ENCODE results near the gene LENEP.

LENEP gene

DNA sequence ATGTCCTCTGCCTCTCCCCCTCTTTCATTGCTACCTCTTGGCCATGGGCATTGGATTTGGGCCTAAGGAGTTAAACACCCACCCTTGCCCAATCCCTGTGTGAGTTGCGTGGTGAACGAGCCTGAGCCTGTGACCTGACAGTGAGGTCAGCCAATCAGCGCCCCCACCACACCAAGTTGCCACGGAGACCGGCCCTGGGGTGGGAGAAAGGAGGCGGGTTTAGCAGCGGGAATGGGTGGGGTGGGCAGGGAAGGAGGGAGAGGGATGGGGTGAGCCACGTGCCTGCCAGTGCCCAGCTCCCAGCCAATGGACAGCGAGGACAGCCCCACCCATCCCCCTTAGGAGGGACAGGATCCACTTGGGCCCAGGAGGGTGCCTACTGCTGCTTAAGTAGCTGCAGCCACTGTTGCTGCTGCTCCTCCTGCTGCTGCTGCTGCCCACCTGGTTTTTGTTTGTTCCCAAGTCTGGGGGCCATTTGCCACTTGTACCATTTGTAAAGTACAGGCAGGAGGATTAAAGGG is 18.7 kb downstream of the LENEP start:
- TF ChIP-seq POU2F2 (IDR thresholded peaks at IDR 0.05; ENCODE audit: low read depth, low read length) = no peak
- no peak for FAIRE-seq
- DNase-seq (ENCODE audit: insufficient read length, low spot score) = no peak

DNA sequence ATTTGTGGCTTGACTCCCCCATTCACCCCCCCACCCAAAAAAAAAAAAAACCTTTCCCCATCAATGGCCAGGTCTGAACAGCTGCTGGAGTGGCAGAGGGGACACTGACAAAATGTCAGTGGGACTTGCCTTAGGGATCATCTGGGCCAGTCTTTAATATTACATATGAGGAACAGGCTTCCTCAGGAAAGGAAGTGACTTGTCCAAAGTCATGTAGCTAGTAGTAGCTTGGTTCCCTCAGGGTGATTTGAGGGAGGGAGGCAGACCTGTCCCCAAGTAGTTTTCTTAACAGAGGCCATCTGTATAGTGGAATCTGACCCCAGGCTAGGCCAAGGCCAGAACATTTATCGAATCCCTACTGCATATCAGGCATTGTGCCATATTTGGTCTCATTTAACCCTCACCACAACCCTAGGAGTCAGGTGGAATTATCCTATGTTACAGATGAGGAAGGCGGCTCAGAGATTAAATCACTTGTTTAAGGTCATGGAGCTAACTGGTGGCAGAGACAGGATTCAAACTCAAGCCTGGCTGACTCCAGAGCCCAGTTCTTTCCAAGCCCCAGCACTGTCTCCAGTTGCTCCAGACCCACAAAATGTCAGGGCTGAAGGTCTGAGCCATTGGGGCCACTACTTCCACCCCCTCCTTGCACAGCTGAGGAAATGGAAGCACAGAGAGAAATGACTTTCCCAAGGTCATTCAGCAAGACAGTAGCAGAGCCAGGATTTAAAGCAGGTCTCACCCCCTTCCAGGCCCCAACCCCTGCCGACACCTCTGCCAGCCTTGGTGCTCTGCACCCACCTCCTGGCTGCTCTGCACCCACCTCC is 19.6 kb downstream of the LENEP start:
- TF ChIP-seq PAX5 (IDR thresholded peaks at IDR 0.05; ENCODE audit: insufficient read depth, low read length, severe bottlenecking) (no peak), POLR2AphosphoS5 (IDR thresholded peaks at IDR 0.05; ENCODE audit: low read depth, low read length) (no peak), POLR2A (IDR thresholded peaks at IDR 0.05; ENCODE audit: low read depth, low read length) (no peak), SPI1 (IDR thresholded peaks at IDR 0.05; ENCODE audit: low read depth, low read length) (no peak), TAF1 (IDR thresholded peaks at IDR 0.05; ENCODE audit: low read depth, low read length) (no peak), POU2F2 (IDR thresholded peaks at IDR 0.05; ENCODE audit: low read depth, low read length) (no peak)
- FAIRE-seq (no peak), DNase-seq (ENCODE audit: insufficient read length, low spot score) (no peak)

DNA sequence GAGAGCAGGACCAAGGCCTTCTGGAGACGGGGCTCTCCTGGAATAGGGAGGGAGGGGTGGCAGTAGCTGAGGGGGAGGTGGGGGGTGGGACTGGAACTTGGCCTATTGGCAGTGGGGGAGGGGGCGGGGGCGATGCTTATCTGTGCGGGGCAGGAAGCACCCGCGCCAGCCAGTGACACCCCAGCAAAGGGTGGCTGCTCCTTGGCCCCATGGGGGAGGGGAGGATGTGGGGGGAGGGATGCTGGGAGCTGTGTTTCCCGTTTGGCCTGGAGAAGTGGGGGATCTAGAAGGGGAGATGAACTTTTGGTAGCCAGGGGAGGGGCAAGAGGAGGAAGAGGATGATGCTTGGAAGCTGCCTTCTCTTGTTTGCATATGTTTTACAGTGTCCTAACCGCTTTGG is 20.2 kb downstream of the LENEP start:
- TF ChIP-seq POLR2A (IDR thresholded peaks at IDR 0.05; ENCODE audit: low read depth, low read length) = no peak
- no peak for TF ChIP-seq POLR2AphosphoS5 (IDR thresholded peaks at IDR 0.05; ENCODE audit: low read depth, low read length)
- TF ChIP-seq TAF1 (IDR thresholded peaks at IDR 0.05; ENCODE audit: low read depth, low read length) = no peak
- no peak for TF ChIP-seq SPI1 (IDR thresholded peaks at IDR 0.05; ENCODE audit: low read depth, low read length)
- no peak for TF ChIP-seq PAX5 (IDR thresholded peaks at IDR 0.05; ENCODE audit: insufficient read depth, low read length, severe bottlenecking)
- TF ChIP-seq POU2F2 (IDR thresholded peaks at IDR 0.05; ENCODE audit: low read depth, low read length) = no peak
- DNase-seq (ENCODE audit: insufficient read length, low spot score) (no peak), FAIRE-seq (peak; percentile 16)

DNA sequence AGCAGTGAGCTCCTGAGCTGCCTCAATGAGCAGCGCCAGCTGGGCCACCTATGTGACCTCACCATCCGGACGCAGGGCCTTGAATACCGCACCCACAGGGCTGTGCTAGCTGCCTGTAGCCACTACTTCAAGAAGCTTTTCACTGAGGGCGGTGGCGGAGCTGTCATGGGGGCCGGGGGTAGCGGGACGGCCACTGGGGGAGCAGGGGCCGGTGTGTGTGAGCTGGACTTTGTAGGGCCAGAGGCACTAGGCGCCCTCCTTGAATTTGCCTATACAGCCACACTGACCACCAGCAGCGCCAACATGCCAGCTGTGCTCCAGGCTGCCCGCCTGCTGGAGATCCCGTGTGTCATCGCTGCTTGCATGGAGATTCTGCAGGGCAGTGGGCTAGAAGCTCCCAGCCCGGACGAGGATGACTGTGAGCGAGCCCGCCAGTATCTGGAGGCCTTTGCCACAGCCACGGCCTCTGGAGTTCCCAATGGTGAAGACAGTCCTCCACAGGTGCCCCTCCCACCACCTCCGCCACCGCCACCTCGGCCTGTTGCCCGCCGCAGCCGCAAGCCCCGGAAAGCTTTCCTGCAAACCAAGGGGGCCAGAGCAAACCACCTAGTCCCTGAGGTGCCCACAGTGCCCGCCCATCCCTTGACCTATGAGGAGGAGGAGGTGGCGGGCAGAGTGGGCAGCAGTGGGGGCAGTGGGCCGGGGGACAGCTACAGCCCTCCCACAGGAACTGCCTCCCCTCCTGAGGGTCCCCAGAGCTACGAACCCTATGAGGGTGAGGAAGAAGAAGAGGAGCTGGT is 21.5 kb downstream of the LENEP start:
- FAIRE-seq = no peak
- no peak for TF ChIP-seq TAF1 (IDR thresholded peaks at IDR 0.05; ENCODE audit: low read depth, low read length)
- no peak for TF ChIP-seq SPI1 (IDR thresholded peaks at IDR 0.05; ENCODE audit: low read depth, low read length)
- no peak for TF ChIP-seq POU2F2 (IDR thresholded peaks at IDR 0.05; ENCODE audit: low read depth, low read length)
- no peak for TF ChIP-seq PAX5 (IDR thresholded peaks at IDR 0.05; ENCODE audit: insufficient read depth, low read length, severe bottlenecking)
- TF ChIP-seq POLR2AphosphoS5 (IDR thresholded peaks at IDR 0.05; ENCODE audit: low read depth, low read length) = no peak
- no peak for TF ChIP-seq POLR2A (IDR thresholded peaks at IDR 0.05; ENCODE audit: low read depth, low read length)
- no peak for DNase-seq (ENCODE audit: insufficient read length, low spot score)

DNA sequence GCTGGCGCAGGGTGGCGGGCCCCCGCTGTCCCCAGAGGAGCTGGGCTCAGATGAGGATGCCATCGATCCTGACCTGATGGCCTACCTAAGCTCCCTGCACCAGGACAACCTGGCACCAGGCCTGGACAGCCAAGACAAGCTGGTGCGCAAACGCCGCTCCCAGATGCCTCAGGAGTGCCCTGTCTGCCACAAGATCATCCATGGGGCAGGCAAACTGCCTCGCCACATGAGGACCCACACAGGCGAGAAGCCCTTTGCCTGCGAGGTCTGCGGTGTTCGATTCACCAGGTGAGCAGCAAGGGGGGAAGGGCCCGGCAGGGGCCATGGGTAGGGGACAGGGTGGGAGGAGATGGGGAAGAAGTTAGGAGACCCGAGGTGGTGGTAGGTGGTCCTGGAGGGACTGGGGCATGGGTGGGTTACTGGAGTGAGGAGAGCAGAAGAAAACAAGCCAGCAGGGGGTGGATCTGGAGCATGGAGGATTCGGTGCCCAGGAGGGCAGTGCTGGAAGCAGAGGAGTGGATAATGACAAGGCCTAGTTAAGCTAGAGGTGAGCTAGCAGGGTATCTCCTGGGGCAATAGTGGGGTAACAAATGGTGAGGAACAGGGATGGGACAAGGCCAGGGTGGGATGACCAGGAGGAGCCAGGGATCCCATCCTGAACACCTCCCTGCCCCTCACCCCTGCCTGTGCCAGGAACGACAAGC is 22.3 kb downstream of the LENEP start:
- TF ChIP-seq PAX5 (IDR thresholded peaks at IDR 0.05; ENCODE audit: insufficient read depth, low read length, severe bottlenecking) (no peak), POU2F2 (IDR thresholded peaks at IDR 0.05; ENCODE audit: low read depth, low read length) (no peak), POLR2AphosphoS5 (IDR thresholded peaks at IDR 0.05; ENCODE audit: low read depth, low read length) (no peak), POLR2A (IDR thresholded peaks at IDR 0.05; ENCODE audit: low read depth, low read length) (no peak), SPI1 (IDR thresholded peaks at IDR 0.05; ENCODE audit: low read depth, low read length) (no peak), TAF1 (IDR thresholded peaks at IDR 0.05; ENCODE audit: low read depth, low read length) (no peak)
- FAIRE-seq (no peak), DNase-seq (ENCODE audit: insufficient read length, low spot score) (no peak)

DNA sequence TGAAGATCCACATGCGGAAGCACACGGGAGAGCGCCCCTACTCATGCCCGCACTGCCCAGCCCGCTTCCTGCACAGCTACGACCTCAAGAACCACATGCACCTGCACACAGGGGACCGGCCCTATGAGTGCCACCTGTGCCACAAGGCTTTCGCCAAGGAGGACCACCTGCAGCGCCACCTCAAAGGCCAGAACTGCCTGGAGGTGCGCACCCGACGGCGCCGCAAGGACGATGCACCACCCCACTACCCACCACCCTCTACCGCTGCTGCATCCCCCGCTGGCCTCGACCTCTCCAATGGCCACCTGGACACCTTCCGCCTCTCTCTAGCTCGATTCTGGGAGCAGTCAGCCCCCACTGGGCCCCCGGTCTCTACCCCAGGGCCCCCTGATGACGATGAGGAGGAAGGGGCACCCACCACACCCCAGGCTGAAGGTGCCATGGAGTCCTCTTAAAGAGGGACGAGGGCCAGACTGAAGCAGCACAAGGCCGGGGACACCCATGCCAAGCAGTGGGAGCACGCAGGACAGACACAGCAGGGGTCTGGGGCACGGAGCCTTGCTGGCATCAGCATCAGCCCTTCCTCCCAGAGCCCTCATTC is 22.9 kb downstream of the LENEP start:
- FAIRE-seq (peak; percentile 65), DNase-seq (ENCODE audit: insufficient read length, low spot score) (no peak)
- TF ChIP-seq POLR2A (IDR thresholded peaks at IDR 0.05; ENCODE audit: low read depth, low read length) (no peak), SPI1 (IDR thresholded peaks at IDR 0.05; ENCODE audit: low read depth, low read length) (no peak), POU2F2 (IDR thresholded peaks at IDR 0.05; ENCODE audit: low read depth, low read length) (no peak), POLR2AphosphoS5 (IDR thresholded peaks at IDR 0.05; ENCODE audit: low read depth, low read length) (no peak), PAX5 (IDR thresholded peaks at IDR 0.05; ENCODE audit: insufficient read depth, low read length, severe bottlenecking) (no peak), TAF1 (IDR thresholded peaks at IDR 0.05; ENCODE audit: low read depth, low read length) (no peak)

DNA sequence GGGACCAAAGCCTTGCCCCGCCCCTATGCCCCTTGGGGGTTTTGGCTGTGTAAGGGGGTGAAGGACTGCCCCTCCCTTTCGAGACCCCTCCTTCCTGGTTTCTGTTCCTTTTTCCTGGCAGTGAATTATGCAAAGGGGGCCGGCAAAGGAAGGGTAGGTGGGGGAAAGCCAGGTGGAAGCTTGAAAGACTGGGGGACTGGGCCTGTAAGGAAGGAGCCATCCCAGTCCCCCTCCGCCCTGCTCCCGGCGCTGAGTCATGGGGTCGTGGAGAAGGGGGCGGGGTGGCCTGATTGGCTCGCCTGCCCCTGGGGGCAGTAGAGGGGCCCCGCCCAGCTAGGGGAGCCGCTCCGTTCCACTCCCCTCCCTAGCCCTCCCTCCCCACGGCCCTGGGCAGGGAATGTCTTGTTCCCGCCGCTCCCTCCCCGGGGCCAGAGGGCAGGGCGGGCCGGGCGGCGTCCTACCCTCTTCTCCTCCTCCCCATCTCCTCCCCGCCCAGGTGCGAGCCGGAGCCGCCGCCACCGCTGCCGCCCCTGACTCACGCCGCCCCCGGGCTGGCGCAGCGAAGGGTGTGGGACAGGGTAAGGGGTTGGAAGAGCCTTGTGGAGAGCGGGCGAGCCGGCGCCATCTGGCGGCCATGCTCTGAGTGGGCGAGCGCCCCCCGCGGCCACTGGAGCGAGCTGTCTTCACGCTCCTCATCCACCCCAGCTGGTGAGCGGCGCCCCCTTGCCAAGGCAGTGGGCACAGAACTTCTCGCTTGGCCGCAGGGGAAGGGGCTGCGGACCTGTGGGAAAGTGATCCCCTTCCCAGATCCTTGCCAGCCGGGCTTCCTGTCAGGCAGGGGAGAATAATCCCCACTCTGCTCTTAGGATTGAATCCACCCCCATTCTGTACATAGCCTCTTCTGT is 23.9 kb downstream of the LENEP start:
- TF ChIP-seq PAX5 (IDR thresholded peaks at IDR 0.05; ENCODE audit: insufficient read depth, low read length, severe bottlenecking) = peak; percentile 2
- peak; percentile 92 for TF ChIP-seq POU2F2 (IDR thresholded peaks at IDR 0.05; ENCODE audit: low read depth, low read length)
- TF ChIP-seq SPI1 (IDR thresholded peaks at IDR 0.05; ENCODE audit: low read depth, low read length) = peak; percentile 90
- no peak for TF ChIP-seq POLR2AphosphoS5 (IDR thresholded peaks at IDR 0.05; ENCODE audit: low read depth, low read length)
- no peak for TF ChIP-seq TAF1 (IDR thresholded peaks at IDR 0.05; ENCODE audit: low read depth, low read length)
- FAIRE-seq = peak; percentile 94
- DNase-seq (ENCODE audit: insufficient read length, low spot score) = peak; percentile 86

DNA sequence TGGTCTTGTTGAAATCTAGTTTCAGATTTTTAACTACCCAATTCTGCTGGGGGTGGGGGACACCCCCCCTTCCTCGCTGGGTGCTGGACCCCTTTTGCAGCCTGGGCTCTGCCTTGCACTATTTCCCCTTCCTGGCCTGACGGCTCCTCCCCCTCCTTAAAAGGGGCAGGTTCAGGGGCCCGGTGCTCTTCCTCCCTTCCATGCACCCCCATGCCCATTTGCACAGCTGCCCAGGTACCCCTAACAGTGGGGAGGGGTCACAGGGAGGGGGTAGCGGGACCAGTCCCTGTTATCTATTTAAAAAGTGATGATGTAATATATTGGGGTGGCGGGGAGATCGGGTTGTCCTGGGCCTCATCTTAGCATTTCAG is 24.5 kb downstream of the LENEP start:
- FAIRE-seq (peak; percentile 45), DNase-seq (ENCODE audit: insufficient read length, low spot score) (peak; percentile 72)
- no peak for TF ChIP-seq TAF1 (IDR thresholded peaks at IDR 0.05; ENCODE audit: low read depth, low read length)
- TF ChIP-seq PAX5 (IDR thresholded peaks at IDR 0.05; ENCODE audit: insufficient read depth, low read length, severe bottlenecking) = no peak
- no peak for TF ChIP-seq POLR2AphosphoS5 (IDR thresholded peaks at IDR 0.05; ENCODE audit: low read depth, low read length)
- TF ChIP-seq SPI1 (IDR thresholded peaks at IDR 0.05; ENCODE audit: low read depth, low read length) = no peak
- no peak for TF ChIP-seq POLR2A (IDR thresholded peaks at IDR 0.05; ENCODE audit: low read depth, low read length)
- no peak for TF ChIP-seq POU2F2 (IDR thresholded peaks at IDR 0.05; ENCODE audit: low read depth, low read length)

All from GM12891 (cell line).